ENCODE measurements around the gene MT1B. TPM values are rescaled to one million over a fixed set of nuclear protein-coding genes. Genes with fewer than 3 reads are reported as not detected.

The MT1B gene
- total RNA-seq, 1 experiment from 2014 or later: not detected

- no peak overlapping the region for H2BK5ac ChIP-seq (ENCODE audit: insufficient read length, low read length)
- DNase-seq: no peak
- peaks cover 72% of the 10 kb centered on the region for H3K27me3 Mint-ChIP-seq (ENCODE audit: low read depth)
- no peaks in the 10 kb centered on the region; a peak in 1 of 5 replicates for H3K9me3 Mint-ChIP-seq
- peaks cover 7% of the 10 kb centered on the region; the same call in 1 of the 2 replicates for H3K4me1 ChIP-seq (ENCODE audit: insufficient read depth, low read length)
- no CpG with 5 or more reads among the region's 11 CpGs for WGBS (ENCODE audit: extremely low coverage, insufficient read length, low lambda C conversion rate)
- no peak overlapping the region for H2BK15ac ChIP-seq (ENCODE audit: low read depth, low read length)
- H3K79me2 ChIP-seq (ENCODE audit: insufficient read depth, low read length): no peaks in the 10 kb centered on the region
- H3T11ph ChIP-seq (ENCODE audit: low read length): no peak overlapping the region
- H2BK120ac ChIP-seq (ENCODE audit: low read depth, low read length, poor library complexity, severe bottlenecking): no peak overlapping the region
- H3K36me3 Mint-ChIP-seq (ENCODE audit: insufficient read depth in 1 of 3, low read depth in 3 of 3): no peaks in the 10 kb centered on the region
- no peak overlapping the region for H4K91ac ChIP-seq (ENCODE audit: insufficient read length, low read depth, low read length)
- H4K8ac ChIP-seq (replicated peaks; ENCODE audit: insufficient read length, low read depth, low read length): no peak overlapping the region
- no peak overlapping the region for H4K5ac ChIP-seq (ENCODE audit: insufficient read length, low read depth, low read length)
- no peak overlapping the region for H3K18ac ChIP-seq (ENCODE audit: insufficient read length, low read depth, low read length)
- H2BK20ac ChIP-seq (ENCODE audit: low read depth, low read length, poor library complexity, severe bottlenecking): no peak overlapping the region
- H3K9ac ChIP-seq (ENCODE audit: extremely low read depth, insufficient read length, low read length): no peak overlapping the region
- no peak overlapping the region for H3K23ac ChIP-seq (ENCODE audit: insufficient read length, low read depth, low read length)
- no peak overlapping the region for H3K27ac ChIP-seq (ENCODE audit: insufficient read length, low read depth, low read length)
- H4K20me1 ChIP-seq (ENCODE audit: control insufficient read depth, insufficient read depth, insufficient read length): no peaks in the 10 kb centered on the region
- peaks cover 31% of the 10 kb centered on the region for H3K27me3 ChIP-seq (ENCODE audit: insufficient read depth, low read length)
- H2BK12ac ChIP-seq (ENCODE audit: insufficient read length, low read depth, low read length): no peak overlapping the region
- H2AFZ ChIP-seq (ENCODE audit: low read length): no peak overlapping the region
- H3K4me3 Mint-ChIP-seq: no peak overlapping the region
- no peaks in the 10 kb centered on the region for H3K79me1 ChIP-seq (ENCODE audit: insufficient read depth, low read depth, low read length, poor library complexity, severe bottlenecking)
- H2AK5ac ChIP-seq (ENCODE audit: insufficient read length, low read length): no peak overlapping the region
- H3K9me3 ChIP-seq (ENCODE audit: control insufficient read depth, low read depth, low read length): no peaks in the 10 kb centered on the region
- TF ChIP-seq, protein P1, sequence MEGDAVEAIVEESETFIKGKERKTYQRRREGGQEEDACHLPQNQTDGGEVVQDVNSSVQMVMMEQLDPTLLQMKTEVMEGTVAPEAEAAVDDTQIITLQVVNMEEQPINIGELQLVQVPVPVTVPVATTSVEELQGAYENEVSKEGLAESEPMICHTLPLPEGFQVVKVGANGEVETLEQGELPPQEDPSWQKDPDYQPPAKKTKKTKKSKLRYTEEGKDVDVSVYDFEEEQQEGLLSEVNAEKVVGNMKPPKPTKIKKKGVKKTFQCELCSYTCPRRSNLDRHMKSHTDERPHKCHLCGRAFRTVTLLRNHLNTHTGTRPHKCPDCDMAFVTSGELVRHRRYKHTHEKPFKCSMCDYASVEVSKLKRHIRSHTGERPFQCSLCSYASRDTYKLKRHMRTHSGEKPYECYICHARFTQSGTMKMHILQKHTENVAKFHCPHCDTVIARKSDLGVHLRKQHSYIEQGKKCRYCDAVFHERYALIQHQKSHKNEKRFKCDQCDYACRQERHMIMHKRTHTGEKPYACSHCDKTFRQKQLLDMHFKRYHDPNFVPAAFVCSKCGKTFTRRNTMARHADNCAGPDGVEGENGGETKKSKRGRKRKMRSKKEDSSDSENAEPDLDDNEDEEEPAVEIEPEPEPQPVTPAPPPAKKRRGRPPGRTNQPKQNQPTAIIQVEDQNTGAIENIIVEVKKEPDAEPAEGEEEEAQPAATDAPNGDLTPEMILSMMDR (conservative IDR thresholded peaks at IDR 0.05): no peak
- no peak overlapping the region for H3K4me2 ChIP-seq (ENCODE audit: insufficient read depth, insufficient read length, low read length)
- H3K56ac ChIP-seq (ENCODE audit: insufficient read length, low read depth, low read length): no peak overlapping the region
- peaks cover 15% of the 10 kb centered on the region for H3K23me2 ChIP-seq (ENCODE audit: insufficient read length, low read depth, low read length, poor library complexity, severe bottlenecking)
- no peak overlapping the region for H3K14ac ChIP-seq (ENCODE audit: insufficient read depth, low read length)
- no peak overlapping the region for H3K4ac ChIP-seq (ENCODE audit: low read depth, low read length)
- H3K27ac Mint-ChIP-seq: no peak overlapping the region
- H3K4me1 Mint-ChIP-seq: peaks cover 28 to 53% of the 10 kb centered on the region in 2 experiments
Measured at GRCh38 chr16:56672761-56673536, 21.3 kb downstream of the MT1B start.

Measured in H9 (cell line).